GM12878 (cell line): ENCODE results near the gene PMAIP1.

Source experiments
- ASH2L ChIP-seq: fragments of 300-600, 200-600 bp; sonication (generic); IDR thresholded peaks from 2 replicates; pipeline ENCODE4 v1.6.1; 2017; ENCODE audit warnings: low read depth, mild to moderate bottlenecking, borderline replicate concordance
- CBFB ChIP-seq: IDR thresholded peaks from 2 replicates; pipeline ENCODE4 v1.6.1; 2016; ENCODE audit warnings: antibody characterized with exemption, low read depth
- CTCF ChIP-seq, 3 experiments: IDR thresholded peaks in 2 of 3; conservative IDR thresholded peaks in 1 of 3; 2 replicates each; pipeline ENCODE4 v1.5.1; 2011; ENCODE audit warnings: low read depth in 3 of 3, low read length in 3 of 3, mild to moderate bottlenecking in 3 of 3, control low read depth in 2 of 3, moderate library complexity in 2 of 3, inconsistent platforms in 1 of 3, mixed read lengths in 1 of 3; ENCODE audit not compliant: control insufficient read depth in 2 of 3, insufficient read depth in 1 of 3; ENCODE audit errors: extremely low read depth in 1 of 3
- JUNB ChIP-seq: IDR thresholded peaks from 2 replicates; pipeline ENCODE4 v1.6.1; 2016; ENCODE audit warnings: antibody characterized with exemption, mild to moderate bottlenecking
- KDM1A ChIP-seq: fragments of 200-600 bp; sonication (generic); IDR thresholded peaks from 2 replicates; pipeline ENCODE4 v1.6.1; 2016; ENCODE audit warnings: borderline replicate concordance
- POLR2A ChIP-seq: IDR thresholded peaks from 2 replicates; pipeline ENCODE4 v1.6.1; 2011; ENCODE audit warnings: low read depth, mild to moderate bottlenecking, low read length
- POLR2AphosphoS5 ChIP-seq: IDR thresholded peaks from 2 replicates; pipeline ENCODE4 v1.6.1; 2011; ENCODE audit warnings: mild to moderate bottlenecking, low read length, inconsistent platforms
- RELA ChIP-seq: fragments of 450-650 bp; IDR thresholded peaks from 2 replicates; pipeline ENCODE4 v1.8.0; 2014; ENCODE audit warnings: borderline replicate concordance; ENCODE audit not compliant: partially characterized antibody
- ZNF207 ChIP-seq: fragments of 450-650 bp; IDR thresholded peaks from 2 replicates; pipeline ENCODE4 v1.6.1; 2014; ENCODE audit warnings: antibody characterized with exemption, mild to moderate bottlenecking, borderline replicate concordance

- TF ChIP-seq CBFB (no peak), RELA (no peak), CTCF (IDR thresholded peaks at IDR 0.05 in 2 of 3, conservative IDR thresholded peaks at IDR 0.05 in 1 of 3; ENCODE audit: control insufficient read depth in 2 of 3, extremely low read depth in 1 of 3, insufficient read depth in 1 of 3, low read depth in 3 of 3, low read length in 3 of 3) (no peak), KDM1A (no peak), ASH2L (no peak), POLR2AphosphoS5 (no peak), JUNB (no peak), POLR2A (no peak), ZNF207 (no peak)
Observed at GRCh38 chr18:59906203-59906602, 6.4 kb downstream of the PMAIP1 start.
